ENCODE measurements around the gene KDM6A.
"Not testable (repeated sequence)": the region's sequence is repeated elsewhere in the genome, so short reads cannot be mapped to it uniquely, and the experiment has no call there.

KDM6A gene

DNA sequence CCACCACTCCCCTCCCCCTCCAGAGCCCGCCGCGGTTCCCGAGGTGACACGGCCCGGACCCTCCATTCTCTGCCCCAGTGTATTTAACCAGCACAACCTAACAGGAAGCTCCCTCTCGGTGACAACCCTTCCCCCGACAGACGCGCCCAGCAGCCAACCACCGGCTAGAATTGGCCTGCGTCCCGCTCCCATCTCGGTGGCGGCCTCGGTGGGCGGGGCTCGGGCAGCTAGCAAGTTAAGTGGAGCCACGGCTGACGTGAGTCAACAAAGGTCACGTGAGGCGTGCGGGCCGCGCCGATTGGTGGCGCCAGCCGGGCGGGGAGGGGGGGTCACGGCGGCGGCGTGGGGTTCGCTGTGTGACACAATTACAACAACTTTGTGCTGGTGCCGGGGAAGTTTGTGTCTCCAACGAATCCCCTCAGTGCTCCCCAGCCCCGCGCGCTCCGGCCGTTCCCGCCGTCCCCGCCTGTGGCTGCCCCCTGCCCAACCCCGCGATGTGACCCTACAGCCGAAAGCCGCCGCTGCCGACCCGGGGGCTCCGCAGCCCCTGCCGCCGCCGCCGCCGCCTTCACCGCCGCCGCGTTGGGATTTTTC, at the start of gene KDM6A:
KDM6A (plus strand) TSS at position 368 of the 594 bp plus-strand sequence. CDS start 364 bp downstream, outside the sequence.
- peak; percentile 99 for DNase-seq (ENCODE audit: low spot score)

DNA sequence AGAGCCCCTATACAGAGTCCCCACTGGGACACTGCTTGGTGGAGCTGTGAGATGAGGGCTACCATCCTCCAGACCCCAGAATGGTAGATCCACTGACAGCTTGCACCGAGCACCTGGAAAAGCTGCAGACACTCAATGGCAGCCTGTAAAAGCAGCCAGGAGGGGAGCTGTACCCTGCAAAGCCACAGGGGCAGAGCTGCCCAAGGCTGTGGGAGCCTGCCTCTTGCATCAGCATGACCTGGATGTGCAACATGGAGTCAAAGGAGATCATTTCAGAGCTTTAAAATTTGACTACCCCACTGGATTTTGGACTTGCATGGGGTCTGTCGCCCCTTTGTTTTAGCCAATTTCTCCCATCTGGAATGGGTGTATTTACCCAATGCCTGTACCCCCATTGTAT, 49.8 kb upstream of the KDM6A start:
- DNase-seq (ENCODE audit: low spot score) = not testable (repeated sequence)

DNA sequence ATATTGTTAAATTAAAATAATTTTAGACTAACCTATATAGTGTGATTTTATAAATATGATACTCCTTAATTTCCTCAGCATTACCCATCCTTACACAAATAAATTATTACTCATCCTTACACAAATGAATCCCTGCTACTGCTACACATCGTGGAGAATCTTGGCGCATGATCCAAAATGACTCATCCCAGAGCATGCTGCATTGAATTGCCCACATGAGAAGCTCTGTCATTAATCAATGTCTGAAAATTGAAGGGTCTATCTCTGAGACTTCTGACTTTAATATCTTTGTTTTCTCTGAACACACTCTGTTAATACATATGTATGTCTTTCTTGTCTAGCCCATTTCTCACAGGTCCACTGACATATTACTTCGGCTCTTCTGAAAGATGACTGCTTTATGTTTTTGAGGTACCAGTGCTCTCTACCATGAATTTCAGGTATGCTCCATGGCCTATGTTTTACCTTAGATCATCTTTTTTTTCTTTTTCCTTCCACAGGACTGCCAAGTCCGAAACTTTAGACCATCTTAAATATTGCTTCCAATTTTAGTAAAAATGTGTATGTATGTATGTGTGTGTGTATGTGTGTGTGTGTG, 44.9 kb upstream of the KDM6A start:
- peak; percentile 75 for DNase-seq (ENCODE audit: low spot score)

DNA sequence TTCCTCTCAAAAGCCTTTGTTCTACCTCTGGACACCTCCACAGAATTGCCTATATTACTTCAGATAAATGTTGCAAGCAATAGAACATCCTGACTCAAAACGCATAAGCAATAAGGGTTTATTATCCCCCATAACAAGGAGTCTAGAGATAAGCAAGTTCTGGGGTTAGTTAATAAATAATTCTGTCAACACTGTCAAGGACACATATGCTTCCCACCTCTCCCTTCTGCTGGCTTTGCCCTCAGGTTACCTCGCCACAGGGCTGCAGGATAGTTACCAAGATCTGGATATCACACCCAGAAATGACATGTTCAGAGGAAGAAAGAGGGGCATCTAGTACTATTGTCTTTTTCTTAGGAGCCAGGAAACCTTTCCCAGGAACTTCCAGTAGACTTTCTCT, 43.2 kb upstream of the KDM6A start:
- DNase-seq (ENCODE audit: low spot score) = no peak

DNA sequence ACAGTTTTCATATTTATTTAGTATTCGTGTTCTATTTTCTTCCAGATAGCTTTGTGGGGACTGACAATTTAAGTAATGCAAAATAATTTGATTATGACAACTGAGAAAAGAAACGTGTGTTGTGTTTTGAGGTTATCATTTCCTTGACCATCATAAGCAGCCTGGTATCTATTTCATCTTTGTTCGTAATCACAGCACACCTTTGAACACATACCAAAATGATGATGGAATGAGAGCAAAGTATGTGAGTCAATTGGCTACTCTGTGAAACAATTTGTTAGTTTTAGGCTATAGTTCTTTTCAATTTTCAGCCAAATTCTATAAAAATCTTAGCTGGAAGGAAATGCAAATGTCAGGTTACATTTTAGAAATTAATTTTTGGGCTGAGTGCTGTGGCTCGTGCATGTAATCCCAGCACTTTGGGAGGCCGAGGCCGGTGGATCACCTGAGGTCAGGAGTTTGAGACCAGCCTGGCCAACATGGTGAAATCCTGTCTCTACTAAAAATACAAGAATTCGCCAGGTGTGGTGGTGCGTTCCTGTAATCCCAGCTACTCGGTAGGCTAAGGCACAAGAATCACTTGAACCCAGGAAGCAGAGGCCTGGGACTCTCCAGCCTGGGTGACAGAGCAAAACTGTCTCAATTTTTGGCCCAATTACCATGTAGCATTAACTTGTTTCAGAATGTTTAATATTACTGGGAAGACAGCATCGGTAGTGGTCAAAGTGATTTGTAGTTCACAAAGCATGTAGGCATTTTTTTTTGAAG, 30.3 kb upstream of the KDM6A start:
- no peak for DNase-seq (ENCODE audit: low spot score)

DNA sequence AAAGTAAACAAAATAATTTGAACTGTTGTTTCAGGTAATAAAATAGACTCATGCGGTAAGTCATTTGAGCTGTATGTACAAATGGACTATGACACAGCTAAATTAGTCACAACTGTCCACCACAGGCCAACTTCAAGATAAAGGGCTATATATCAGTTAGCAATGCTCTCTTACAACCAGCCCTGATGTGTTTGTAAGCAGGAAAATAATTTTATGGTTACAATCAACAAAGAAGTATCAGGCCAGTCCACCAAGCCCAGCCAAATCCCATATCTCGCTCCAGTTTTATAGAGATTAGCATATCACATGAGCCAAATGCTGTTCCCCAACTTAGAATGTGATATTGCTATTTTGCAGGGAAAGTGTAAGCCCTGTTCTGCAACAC, 29.7 kb upstream of the KDM6A start:
- no peak for DNase-seq (ENCODE audit: low spot score)

DNA sequence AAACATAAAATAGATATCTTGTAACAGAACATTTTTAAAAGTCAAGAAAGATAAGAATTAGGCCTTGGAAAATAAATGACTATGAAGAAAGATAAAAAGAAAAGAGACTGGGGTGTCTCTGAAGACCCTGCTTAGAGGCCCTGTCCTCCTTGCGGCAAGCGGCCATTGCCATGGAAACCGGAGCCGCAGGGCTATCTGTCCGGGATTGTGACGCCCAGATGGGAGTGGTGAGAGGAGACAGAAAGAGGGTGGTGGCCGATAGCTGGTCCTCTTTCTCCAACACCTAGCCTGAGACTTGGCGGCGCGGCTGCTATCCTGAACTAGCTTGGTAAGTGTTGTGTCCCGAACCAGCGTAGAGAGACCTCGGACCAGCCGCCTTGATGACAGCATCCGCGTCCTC, 29.2 kb upstream of the KDM6A start, which contains the start of gene DUSP21:
DUSP21 (plus strand) TSS at position 269 of the 400 bp plus-strand sequence; CDS start at position 381, 112 bp downstream.
- DNase-seq (ENCODE audit: low spot score) = no peak

DNA sequence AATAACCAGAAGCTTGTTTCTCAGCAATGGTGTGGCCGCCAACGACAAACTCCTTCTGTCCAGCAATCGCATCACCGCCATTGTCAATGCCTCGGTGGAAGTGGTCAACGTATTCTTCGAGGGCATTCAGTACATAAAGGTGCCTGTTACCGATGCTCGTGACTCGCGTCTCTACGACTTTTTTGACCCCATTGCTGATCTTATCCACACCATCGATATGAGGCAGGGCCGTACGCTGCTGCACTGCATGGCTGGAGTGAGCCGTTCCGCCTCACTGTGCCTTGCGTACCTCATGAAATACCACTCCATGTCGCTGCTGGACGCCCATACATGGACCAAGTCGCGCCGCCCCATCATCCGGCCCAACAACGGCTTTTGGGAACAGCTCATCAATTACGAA, 28.8 kb upstream of the KDM6A start:
- no peak for DNase-seq (ENCODE audit: low spot score)

DNA sequence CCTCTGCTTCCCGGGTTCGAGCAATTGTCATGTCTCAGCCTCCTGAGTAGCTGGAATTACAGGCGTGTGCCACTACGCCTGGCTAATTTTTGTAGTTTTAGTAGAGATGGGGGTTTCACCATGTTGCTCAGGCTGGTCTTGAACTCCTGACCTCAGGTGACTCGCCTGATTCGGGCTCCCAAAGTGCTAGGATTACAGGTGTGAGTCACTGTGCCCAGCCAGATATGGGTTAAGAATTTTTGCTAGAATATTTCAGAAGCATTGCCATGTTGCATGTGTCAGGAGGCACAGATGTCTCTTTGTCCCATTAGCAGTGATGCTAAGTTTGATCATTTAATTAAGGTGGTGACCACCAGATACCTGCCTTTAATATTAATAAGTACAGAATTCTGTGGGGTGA, 22.1 kb upstream of the KDM6A start:
- not testable (repeated sequence) for DNase-seq (ENCODE audit: low spot score)

DNA sequence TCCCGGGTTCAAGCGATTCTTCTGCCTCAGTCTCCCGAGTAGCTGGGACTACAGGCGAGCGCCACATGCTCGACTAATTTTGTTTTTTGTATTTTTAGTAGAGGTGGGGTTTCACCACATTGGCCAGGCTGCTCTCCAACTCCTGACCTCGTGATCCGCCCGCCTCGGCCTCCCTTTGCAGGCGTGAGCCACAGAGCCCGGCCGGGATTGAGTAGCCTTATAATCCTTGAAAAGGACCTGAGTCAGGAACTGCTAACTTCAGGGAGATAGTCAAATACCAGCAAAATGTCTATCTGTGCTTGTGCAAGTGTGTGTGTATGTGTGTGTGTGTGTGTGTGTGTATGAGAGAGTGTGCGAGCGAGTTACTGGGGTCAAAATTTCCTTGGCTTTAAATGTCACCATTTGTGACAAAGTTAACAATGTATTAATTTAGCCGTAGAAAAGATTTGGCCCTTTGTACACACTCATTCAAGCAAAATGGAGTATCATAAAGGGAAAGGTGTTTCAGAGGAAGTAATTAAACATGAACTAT, 1.8 kb upstream of the KDM6A start:
- DNase-seq (ENCODE audit: low spot score) = no peak

DNA sequence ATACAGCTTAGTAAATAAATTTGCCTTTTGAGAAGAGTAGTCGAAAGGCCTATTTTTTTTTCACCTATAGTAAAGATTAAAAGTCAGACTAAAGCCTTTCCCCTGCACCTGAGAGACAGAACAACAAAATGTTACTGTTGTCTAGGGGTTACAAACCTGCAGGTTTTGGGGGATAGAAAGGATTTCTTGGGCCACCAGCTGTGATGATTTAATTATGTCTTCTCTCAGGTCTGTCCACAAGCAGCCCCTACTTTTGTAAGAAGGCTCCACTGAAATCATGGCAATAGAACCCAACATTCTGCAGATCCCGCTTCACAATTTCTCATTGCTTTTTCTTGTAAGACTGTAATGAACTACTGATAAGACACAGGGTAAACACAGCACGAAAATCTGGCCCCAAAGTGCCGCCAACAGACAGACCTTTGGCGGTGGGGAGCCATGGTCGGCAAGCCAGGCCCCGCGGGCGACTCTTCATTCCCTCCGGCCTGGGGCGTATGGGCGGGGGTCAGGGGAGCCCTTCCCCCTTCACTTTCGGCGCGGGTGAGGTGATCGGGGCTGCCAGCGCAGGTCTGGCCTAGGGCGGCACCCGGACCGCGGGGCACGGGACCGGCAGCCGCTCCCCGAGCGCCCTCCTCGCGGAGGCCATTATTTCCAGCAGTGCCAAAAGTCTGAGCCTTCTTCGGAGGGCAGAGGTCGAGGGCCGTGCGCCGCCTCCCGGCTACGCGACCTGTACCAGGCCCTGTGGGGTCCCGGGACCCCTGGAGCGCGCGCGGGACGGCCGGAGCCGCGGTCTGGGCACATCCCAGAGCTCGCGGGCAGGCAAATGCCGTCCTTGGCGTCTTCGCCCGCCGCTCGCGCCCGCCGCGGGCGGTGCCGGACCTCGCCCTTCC, 812 bp upstream of the KDM6A start:
- DNase-seq (ENCODE audit: low spot score) = peak; percentile 39

DNA sequence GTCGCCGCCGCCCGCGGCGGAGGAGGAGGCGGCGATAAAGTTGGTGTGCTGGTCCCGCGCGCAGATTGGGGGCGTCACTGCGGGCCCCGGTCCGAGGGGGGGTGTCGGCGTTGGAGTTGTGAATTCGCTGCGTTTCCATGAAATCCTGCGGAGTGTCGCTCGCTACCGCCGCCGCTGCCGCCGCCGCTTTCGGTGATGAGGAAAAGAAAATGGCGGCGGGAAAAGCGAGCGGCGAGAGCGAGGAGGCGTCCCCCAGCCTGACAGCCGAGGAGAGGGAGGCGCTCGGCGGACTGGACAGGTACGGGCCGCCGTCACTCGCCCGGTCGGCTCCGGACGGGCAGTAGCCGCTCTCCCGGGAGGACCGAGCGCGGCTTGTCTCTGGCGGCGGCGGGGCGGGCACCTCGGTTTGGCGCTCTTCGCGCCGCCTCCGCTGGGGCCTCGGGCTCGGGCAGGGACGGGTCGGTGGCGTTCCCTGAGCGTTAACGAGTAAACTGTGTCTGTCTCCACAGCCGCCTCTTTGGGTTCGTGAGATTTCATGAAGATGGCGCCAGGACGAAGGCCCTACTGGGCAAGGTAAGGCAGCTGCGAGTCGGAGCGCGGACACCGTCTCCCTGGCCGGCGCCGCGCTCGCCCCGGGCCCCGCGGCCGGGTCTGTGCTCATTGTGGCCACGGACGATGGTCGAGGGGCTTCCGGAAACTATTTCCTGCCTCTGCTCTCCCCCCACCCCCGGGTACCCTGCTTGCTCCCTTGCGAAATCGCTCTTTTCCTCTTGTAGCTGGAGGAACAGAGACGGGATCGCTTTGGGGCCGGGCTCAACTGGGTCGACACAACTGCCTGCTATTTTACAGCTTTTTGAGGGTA, 658 bp downstream of the KDM6A start:
- DNase-seq (ENCODE audit: low spot score) = peak; percentile 45

DNA sequence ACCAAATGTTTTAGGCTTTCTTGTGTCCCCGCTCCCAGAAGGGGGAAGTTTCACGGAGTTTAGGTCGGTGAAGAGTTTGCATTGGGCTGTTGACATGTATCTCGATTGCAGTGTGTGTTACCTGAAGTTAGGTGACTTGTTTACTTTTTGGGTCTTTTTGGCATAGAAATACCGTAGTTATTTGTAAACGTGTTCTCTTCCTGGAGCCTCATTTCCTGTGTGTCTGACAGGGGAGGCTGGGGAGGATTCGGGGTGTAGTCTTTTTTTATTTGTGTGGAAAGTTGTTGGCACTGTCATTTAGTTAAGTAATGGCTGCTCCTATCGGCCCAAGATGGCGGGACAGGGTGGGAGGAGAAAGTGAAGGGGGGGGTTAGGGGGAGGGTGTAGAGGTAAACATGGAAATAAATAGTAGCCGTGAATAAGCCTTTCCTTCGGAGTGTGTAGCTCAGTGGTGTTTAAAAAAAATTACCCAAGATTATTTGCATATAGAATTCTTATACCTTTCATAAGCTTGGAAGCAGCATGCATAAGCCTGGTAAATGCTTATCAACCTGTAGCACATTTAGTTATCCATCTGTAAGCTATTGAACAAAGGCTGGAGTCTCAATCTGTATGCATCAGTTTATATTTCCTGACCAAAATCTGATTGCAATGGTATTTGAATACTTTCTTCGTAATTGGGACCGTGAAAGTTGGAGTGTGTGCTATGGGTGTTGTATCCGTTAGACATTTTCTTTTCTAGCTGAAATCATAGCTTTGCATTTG, 1.6 kb downstream of the KDM6A start:
- DNase-seq (ENCODE audit: low spot score) = peak; percentile 53

DNA sequence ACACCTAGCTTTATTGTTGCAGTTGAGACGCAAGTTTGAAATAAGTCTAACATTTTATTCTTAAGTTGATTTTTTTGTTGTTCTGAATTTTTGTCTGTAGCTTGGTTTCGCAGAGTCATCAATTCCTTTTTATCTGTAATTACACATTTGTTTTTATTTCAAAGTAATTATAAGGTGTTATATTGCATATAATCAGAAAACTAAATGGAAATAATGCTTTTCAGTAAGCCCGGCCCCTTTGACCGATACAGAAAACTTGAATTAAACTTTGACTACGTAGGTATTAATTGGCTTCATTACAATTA, 2.1 kb downstream of the KDM6A start:
- DNase-seq (ENCODE audit: low spot score) = no peak

DNA sequence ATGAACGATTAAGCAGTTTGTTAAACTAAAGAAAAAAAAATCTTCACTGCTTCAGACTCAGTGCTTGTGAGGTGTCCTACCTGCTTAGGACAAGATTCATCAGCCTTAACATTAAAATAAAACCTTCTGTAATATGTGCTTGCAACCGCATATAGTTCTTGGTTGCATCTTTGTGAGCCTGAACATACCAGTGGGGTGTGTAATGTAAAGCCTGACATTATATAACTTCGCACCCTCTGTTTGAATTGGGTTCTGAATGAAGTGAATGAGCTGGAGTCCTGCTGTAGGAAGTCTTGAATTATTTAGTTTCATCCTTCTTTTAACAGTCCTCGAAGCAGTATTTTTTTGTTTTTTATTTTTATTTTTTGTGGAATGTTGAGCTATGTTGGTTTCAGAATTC, 3.1 kb downstream of the KDM6A start:
- no peak for DNase-seq (ENCODE audit: low spot score)

DNA sequence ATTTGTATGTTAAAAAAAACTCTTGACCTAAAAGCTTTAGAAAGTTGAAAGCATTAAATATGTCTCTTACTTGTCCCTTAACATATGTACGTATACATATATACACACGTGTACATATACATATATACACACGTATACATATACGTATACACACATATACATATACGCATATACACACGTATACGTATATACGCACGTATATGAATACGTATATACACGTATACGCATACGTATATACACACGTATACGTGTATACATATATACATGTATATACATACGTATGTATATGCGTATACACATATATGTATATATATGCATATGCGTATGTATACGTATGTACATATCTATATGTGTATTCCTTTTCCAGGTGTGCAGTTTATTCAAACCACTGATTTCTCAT, 3.8 kb downstream of the KDM6A start:
- no peak for DNase-seq (ENCODE audit: low spot score)

DNA sequence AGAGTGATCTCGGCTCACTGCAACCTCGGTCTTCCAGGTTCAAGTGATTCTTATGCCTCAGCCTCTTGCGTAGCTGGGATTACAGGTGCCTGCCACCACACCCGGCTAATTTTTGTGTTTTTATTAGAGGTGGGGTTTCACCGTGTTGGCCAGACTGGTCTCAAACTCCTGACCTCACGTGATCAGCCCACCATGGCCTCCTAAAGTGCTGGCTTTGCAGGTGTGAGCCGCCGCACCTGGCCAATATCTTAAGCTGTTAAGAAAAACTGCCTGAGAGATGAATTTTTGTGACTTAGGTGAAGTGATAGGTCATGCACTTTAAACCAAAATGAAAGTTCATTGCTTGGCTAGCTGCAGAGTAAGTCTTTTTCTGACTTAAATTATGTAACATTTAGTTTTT, 5.8 kb downstream of the KDM6A start:
- DNase-seq (ENCODE audit: low spot score) = no peak

DNA sequence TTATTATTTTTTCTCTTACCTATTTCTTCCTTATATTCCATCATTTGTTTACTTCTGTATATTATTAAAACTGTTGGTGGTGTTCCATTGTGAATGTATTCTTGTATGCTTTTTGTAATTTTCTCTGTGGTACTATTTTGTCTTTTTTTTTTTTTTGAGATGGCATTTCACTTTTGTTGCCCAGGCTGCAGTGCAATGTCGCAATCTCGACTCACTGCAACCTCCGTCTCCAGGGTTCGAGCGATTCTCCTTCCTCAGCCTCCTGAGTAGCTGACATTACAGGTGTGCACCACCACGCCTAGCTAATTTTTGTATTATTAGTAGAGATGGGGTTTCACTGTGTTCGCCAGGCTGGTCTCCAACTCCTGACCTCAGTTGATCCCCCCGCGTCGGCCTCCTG, 8.6 kb downstream of the KDM6A start:
- DNase-seq (ENCODE audit: low spot score) = no peak

DNA sequence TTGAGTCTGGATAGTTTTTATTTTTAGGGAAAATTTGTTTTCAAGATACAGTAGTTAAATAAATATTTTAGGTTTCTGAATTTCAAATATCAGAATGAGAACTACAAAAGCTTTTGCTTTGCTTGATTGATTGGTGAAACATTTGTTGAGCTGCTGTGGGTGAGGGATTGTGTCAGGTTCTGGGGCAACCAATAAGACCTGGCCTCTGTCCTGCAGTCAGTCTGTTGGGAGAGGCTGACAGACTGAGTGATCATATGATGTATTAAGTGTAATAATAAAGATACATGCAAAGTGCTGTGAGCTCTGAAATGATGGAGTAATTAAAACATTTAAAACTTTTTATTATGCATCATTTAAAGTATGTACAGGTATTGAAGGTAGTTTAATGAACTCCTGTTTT, 9.6 kb downstream of the KDM6A start:
- no peak for DNase-seq (ENCODE audit: low spot score)

DNA sequence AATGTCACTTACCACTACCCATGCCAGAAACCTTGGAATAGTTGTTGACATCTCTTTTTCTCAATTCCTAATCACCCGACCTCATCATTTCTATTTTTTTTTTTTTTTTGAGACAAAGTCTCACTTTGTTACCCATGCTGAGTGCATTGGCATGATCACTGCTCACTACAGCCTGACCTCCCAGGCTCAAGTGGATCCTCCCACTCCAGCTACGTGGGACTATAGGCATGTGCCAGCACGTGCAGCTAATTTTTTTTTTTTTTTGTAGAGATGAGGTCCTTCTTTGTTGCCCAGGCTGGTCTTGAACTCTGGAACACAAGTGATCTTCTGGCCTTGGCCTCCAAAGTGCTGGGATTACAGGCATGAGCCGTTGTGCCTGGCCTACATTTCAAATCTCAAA, 12.0 kb downstream of the KDM6A start:
- no peak for DNase-seq (ENCODE audit: low spot score)

DNA sequence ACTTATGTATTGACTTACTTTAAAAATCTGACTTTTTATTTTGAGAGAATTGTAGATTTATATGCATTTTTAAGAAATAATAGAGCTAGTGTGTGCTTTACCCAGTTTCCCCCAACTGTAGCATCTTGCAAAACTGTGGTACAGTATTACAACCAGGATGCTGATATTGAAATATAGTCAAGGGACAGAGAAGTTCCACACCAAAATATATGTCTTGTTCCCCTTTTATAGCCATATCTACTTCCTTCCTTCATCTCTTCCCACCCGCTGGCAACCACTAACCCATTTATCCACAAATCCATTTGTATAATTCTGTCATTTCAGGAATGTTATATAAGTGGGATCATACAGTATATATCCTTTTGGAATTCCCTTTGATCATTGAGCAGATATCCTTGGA, 16.8 kb downstream of the KDM6A start:
- DNase-seq (ENCODE audit: low spot score) = no peak

Data from AG08395 (cell line).